ENCODE results near the gene FGF9.

Gene FGF9

DNA sequence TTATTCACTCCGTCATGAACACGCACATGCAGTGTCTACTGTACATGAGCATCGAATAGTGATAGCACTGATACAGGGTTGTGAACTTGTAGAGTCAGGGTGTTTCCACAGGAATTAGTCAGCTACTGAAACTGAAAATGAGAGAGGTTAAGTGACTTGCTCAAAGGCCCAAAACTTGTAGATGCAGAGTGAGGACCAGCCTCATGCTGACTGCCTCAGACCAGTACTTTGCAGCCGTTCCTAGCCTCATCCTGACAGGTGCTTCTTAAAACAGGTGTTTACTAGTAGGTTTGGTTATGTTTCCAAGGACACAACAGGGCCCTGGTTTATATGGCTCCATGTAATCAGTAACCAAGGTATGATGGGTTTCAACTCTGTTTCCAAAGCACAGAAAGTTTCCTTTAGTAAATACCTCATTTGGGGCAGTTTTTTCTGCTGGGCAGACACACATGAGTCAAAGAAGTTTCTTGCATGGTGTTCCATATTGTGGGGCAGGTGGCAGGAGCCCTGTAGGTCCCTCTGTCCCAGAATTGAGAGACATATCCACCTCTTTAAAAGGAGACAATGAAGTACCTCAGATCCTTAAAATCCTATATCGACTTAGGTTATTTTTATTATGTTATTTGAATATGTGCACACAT is 16.0 kb downstream of the FGF9 start:
- TF ChIP-seq POLR2A (IDR thresholded peaks at IDR 0.05; ENCODE audit: low read depth, low read length) (no peak), TAF1 (IDR thresholded peaks at IDR 0.05; ENCODE audit: low read depth, low read length) (no peak), POU2F2 (IDR thresholded peaks at IDR 0.05; ENCODE audit: low read depth, low read length) (no peak), PAX5 (IDR thresholded peaks at IDR 0.05; ENCODE audit: insufficient read depth, low read length, severe bottlenecking) (no peak), SPI1 (IDR thresholded peaks at IDR 0.05; ENCODE audit: low read depth, low read length) (no peak)
- DNase-seq (ENCODE audit: insufficient read length, low spot score): no peak
- FAIRE-seq: no peak

DNA sequence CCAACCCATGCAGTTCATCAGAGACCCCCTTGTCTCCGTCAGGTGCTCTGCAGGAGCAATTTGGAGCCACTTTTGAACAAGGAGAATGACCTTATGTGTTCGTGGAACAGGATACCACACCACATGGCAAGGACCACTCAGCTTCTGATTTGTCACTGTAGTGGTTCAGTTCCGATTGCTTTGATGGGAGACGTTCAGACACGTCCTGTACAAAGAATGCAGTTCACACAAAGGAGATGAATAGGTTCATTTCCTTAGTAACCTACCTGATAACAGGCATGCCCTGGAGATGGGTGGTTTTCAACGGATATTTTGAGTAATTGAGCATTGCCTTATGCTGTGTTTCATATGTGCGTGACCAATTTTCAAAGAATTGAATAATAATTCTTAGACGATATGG is 17.2 kb downstream of the FGF9 start:
- FAIRE-seq (no peak), DNase-seq (ENCODE audit: insufficient read length, low spot score) (no peak)

DNA sequence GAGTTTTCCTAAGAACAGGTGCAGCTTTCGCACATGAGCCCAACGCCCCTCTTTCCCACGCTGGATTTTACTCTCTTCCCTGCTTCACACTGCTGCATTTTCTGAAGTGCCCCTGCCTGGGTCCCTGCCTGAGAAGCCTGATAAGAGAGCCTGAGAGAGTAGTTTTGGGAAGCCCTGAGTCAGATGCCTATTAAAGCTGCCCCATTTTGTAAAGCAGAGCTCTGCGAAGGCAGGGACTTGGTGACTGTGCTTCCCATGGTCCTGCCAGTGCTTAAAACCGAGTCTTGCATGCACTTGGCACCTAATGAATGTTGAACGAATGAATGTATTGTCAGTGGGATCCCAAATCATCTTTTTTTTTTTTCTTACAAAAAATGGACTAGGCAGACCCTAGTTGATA is 18.2 kb downstream of the FGF9 start:
- FAIRE-seq (no peak), DNase-seq (ENCODE audit: insufficient read length, low spot score) (no peak)
- TF ChIP-seq POLR2A (IDR thresholded peaks at IDR 0.05; ENCODE audit: low read depth, low read length): no peak
- no peak for TF ChIP-seq TAF1 (IDR thresholded peaks at IDR 0.05; ENCODE audit: low read depth, low read length)
- TF ChIP-seq PAX5 (IDR thresholded peaks at IDR 0.05; ENCODE audit: insufficient read depth, low read length, severe bottlenecking): no peak
- TF ChIP-seq SPI1 (IDR thresholded peaks at IDR 0.05; ENCODE audit: low read depth, low read length): no peak
- no peak for TF ChIP-seq POLR2AphosphoS5 (IDR thresholded peaks at IDR 0.05; ENCODE audit: low read depth, low read length)
- TF ChIP-seq POU2F2 (IDR thresholded peaks at IDR 0.05; ENCODE audit: low read depth, low read length): no peak

More for the DNA sequence above, 17.2 kb downstream of the FGF9 start:
- no peak for TF ChIP-seq TAF1 (IDR thresholded peaks at IDR 0.05; ENCODE audit: low read depth, low read length)
- no peak for TF ChIP-seq POLR2AphosphoS5 (IDR thresholded peaks at IDR 0.05; ENCODE audit: low read depth, low read length)
- no peak for TF ChIP-seq POU2F2 (IDR thresholded peaks at IDR 0.05; ENCODE audit: low read depth, low read length)
- no peak for TF ChIP-seq POLR2A (IDR thresholded peaks at IDR 0.05; ENCODE audit: low read depth, low read length)

DNA sequence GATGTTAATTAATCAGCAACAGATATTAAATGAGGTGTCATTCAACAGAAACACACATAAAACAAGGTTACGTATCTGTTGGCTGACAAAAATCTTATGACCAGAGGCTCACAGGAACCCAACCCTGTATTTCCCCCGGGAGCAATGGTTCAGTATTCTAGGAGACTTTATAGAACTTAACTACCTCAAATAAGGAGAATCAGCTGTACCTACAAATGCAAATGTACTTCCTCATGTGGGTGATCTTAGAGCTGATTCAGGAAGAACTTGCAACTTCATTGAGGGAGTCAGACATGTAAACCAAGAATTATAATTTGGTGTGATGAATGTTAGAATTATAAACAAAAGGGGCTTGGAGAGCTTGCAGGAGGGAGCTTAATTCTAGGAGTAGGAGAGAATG is 20.1 kb downstream of the FGF9 start:
- TF ChIP-seq POU2F2 (IDR thresholded peaks at IDR 0.05; ENCODE audit: low read depth, low read length) (no peak), POLR2A (IDR thresholded peaks at IDR 0.05; ENCODE audit: low read depth, low read length) (no peak), POLR2AphosphoS5 (IDR thresholded peaks at IDR 0.05; ENCODE audit: low read depth, low read length) (no peak), PAX5 (IDR thresholded peaks at IDR 0.05; ENCODE audit: insufficient read depth, low read length, severe bottlenecking) (no peak), SPI1 (IDR thresholded peaks at IDR 0.05; ENCODE audit: low read depth, low read length) (no peak), TAF1 (IDR thresholded peaks at IDR 0.05; ENCODE audit: low read depth, low read length) (no peak)
- FAIRE-seq (no peak), DNase-seq (ENCODE audit: insufficient read length, low spot score) (no peak)

DNA sequence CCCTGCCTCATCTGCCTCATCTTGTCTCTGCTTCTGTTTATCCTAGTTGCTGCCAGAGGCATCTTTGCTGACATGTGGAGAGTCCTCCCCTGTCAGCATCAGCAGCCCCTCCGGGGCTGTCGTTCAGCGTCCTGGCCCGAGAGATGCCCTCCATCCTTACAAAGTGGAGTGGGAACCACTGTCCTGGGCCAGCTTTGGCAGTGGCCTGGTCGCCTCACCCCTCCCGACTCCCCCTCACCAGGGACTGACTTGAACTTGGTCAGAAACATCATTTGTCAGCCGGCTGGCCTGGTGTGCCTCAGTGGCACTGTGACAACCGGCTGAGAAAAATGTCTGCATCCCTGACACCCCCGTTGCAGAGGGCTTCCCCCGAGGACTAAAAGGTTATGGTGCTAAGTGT is 20.6 kb downstream of the FGF9 start:
- no peak for FAIRE-seq
- no peak for TF ChIP-seq POLR2AphosphoS5 (IDR thresholded peaks at IDR 0.05; ENCODE audit: low read depth, low read length)
- TF ChIP-seq TAF1 (IDR thresholded peaks at IDR 0.05; ENCODE audit: low read depth, low read length): no peak
- no peak for DNase-seq (ENCODE audit: insufficient read length, low spot score)

DNA sequence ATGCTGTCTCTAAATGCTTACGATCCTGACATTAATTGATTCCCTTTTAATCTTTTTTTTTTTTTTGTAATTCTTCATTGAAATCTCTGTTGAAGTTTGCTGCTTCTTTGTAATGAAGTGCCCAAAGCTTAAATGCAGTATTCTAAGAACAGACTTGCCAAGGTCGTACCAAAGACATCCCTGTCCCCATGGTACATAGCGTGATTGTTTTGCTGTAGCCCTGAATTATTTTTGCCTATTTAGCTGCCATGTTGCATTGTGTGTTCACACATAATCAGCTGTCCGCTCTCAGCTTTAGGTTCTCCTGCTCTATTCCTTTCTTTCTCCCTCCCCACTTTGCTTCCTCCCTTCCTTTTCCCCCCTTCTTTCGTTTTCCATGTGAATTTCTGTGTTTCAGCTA is 21.1 kb downstream of the FGF9 start:
- no peak for TF ChIP-seq POU2F2 (IDR thresholded peaks at IDR 0.05; ENCODE audit: low read depth, low read length)
- TF ChIP-seq TAF1 (IDR thresholded peaks at IDR 0.05; ENCODE audit: low read depth, low read length): no peak
- no peak for TF ChIP-seq SPI1 (IDR thresholded peaks at IDR 0.05; ENCODE audit: low read depth, low read length)
- no peak for TF ChIP-seq POLR2AphosphoS5 (IDR thresholded peaks at IDR 0.05; ENCODE audit: low read depth, low read length)
- no peak for TF ChIP-seq POLR2A (IDR thresholded peaks at IDR 0.05; ENCODE audit: low read depth, low read length)
- TF ChIP-seq PAX5 (IDR thresholded peaks at IDR 0.05; ENCODE audit: insufficient read depth, low read length, severe bottlenecking): no peak
- DNase-seq (ENCODE audit: insufficient read length, low spot score) (no peak), FAIRE-seq (no peak)

DNA sequence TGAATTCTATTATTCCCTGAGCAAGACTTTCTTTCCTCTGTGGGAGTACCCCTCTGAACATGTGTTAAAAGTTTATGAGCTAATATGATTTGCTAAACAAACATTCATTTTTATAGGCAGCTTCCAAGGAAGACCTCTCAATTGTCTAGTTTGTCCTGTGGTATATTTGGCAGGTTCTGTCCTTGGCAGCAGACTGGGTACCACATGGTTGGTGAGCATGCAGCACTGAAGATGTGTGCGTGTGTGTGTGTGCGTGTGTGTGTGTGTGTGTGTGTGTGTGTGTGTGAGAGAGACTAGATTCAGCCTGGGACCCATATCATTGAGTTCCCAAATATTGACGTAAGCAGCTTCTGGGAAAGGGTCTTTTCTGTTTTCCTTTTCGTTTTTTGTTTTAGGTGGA is 24.0 kb downstream of the FGF9 start:
- FAIRE-seq (no peak), DNase-seq (ENCODE audit: insufficient read length, low spot score) (no peak)
- no peak for TF ChIP-seq POLR2A (IDR thresholded peaks at IDR 0.05; ENCODE audit: low read depth, low read length)
- TF ChIP-seq POU2F2 (IDR thresholded peaks at IDR 0.05; ENCODE audit: low read depth, low read length): no peak
- no peak for TF ChIP-seq PAX5 (IDR thresholded peaks at IDR 0.05; ENCODE audit: insufficient read depth, low read length, severe bottlenecking)
- no peak for TF ChIP-seq POLR2AphosphoS5 (IDR thresholded peaks at IDR 0.05; ENCODE audit: low read depth, low read length)
- no peak for TF ChIP-seq SPI1 (IDR thresholded peaks at IDR 0.05; ENCODE audit: low read depth, low read length)
- TF ChIP-seq TAF1 (IDR thresholded peaks at IDR 0.05; ENCODE audit: low read depth, low read length): no peak

DNA sequence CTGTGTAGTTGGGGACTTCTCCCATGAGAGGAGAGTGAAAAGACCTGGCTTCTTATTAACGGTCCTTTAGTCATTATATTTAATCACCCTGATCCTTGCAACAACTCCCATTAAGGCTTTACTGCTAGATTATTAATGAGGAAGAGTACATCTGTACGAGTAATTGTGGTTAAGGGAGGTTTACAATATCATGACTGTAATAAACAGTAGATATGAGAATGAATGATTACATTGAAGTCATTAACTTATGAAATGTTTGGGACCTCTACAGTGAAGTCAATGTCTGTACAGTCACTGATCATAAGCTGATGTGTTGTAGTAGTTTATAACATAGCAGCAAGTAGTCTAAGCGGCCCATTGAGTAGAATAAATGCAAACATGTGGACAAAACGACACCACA is 24.7 kb downstream of the FGF9 start:
- no peak for DNase-seq (ENCODE audit: insufficient read length, low spot score)
- FAIRE-seq: no peak
- TF ChIP-seq POLR2AphosphoS5 (IDR thresholded peaks at IDR 0.05; ENCODE audit: low read depth, low read length): no peak
- TF ChIP-seq TAF1 (IDR thresholded peaks at IDR 0.05; ENCODE audit: low read depth, low read length): no peak
- no peak for TF ChIP-seq PAX5 (IDR thresholded peaks at IDR 0.05; ENCODE audit: insufficient read depth, low read length, severe bottlenecking)
- TF ChIP-seq SPI1 (IDR thresholded peaks at IDR 0.05; ENCODE audit: low read depth, low read length): no peak
- TF ChIP-seq POU2F2 (IDR thresholded peaks at IDR 0.05; ENCODE audit: low read depth, low read length): no peak
- no peak for TF ChIP-seq POLR2A (IDR thresholded peaks at IDR 0.05; ENCODE audit: low read depth, low read length)

DNA sequence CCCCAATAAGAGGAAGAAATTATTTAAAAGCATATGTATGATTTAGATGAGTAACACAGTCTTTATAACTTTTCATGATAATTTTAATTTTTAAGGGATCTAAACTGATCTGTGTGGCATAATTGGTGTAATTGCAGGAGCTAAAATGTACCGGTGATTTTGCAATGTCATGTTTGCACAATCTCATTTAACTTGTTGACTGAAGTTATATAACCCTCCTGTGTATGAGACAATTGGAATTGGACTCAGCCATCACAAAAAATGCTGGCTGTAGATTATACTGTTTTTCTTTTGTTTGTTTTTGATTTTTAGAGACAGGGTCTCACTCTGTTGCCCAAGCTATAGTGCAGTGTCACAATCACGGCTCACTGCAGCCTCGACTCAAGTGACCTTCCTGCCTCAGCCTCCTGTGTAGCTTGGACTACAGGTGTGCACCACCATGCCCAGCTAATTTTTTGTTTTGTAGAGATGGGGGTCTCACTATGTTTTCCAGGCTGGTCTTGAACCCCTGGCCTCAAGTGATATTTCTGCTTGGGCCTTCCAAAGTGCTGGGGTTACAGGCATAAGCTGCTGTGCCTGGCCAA is 26.1 kb downstream of the FGF9 start:
- TF ChIP-seq SPI1 (IDR thresholded peaks at IDR 0.05; ENCODE audit: low read depth, low read length): no peak
- no peak for TF ChIP-seq POLR2AphosphoS5 (IDR thresholded peaks at IDR 0.05; ENCODE audit: low read depth, low read length)
- no peak for TF ChIP-seq PAX5 (IDR thresholded peaks at IDR 0.05; ENCODE audit: insufficient read depth, low read length, severe bottlenecking)
- no peak for DNase-seq (ENCODE audit: insufficient read length, low spot score)
- no peak for FAIRE-seq
